ENCODE data around the gene PCDHA1.

PCDHA1 gene

DNA sequence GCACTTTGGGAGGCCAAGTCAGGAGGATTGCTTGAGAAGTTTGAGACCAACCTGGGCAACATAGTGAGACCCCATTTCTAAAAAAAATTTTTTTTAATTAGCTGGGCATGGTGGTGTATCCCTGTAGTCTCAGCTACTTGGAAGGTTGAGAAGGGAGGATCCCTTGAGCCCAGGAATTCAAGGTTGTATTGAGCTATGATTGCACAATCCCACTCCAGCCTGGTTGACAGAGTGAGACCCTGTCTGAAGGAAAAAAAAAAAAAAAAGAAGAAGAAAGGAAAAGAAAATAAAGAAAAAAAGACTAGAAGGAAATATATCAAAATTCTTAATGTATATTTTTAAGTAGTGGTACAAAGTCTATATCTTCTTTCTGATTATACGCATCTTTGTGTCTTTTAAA is 236.4 kb downstream of the PCDHA1 start:
- TF ChIP-seq SIN3A (IDR thresholded peaks at IDR 0.05; ENCODE audit: borderline replicate concordance, insufficient read depth, low read length), result no peak
- TF ChIP-seq FOXP2 (optimal IDR thresholded peaks at IDR 0.05; ENCODE audit: borderline replicate concordance, extremely low read depth, extremely low read length, insufficient read depth), result no peak
- TF ChIP-seq, protein P1, sequence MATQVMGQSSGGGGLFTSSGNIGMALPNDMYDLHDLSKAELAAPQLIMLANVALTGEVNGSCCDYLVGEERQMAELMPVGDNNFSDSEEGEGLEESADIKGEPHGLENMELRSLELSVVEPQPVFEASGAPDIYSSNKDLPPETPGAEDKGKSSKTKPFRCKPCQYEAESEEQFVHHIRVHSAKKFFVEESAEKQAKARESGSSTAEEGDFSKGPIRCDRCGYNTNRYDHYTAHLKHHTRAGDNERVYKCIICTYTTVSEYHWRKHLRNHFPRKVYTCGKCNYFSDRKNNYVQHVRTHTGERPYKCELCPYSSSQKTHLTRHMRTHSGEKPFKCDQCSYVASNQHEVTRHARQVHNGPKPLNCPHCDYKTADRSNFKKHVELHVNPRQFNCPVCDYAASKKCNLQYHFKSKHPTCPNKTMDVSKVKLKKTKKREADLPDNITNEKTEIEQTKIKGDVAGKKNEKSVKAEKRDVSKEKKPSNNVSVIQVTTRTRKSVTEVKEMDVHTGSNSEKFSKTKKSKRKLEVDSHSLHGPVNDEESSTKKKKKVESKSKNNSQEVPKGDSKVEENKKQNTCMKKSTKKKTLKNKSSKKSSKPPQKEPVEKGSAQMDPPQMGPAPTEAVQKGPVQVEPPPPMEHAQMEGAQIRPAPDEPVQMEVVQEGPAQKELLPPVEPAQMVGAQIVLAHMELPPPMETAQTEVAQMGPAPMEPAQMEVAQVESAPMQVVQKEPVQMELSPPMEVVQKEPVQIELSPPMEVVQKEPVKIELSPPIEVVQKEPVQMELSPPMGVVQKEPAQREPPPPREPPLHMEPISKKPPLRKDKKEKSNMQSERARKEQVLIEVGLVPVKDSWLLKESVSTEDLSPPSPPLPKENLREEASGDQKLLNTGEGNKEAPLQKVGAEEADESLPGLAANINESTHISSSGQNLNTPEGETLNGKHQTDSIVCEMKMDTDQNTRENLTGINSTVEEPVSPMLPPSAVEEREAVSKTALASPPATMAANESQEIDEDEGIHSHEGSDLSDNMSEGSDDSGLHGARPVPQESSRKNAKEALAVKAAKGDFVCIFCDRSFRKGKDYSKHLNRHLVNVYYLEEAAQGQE (IDR thresholded peaks at IDR 0.05; ENCODE audit: insufficient read depth in 1 of 2, low read depth in 2 of 2, low read length in 2 of 2), result no peak
- no peak for TF ChIP-seq POLR2AphosphoS5 (IDR thresholded peaks at IDR 0.05; ENCODE audit: low read depth, low read length)
- TF ChIP-seq TAF1 (IDR thresholded peaks at IDR 0.05; ENCODE audit: borderline replicate concordance, insufficient read depth, low read length), result no peak

DNA sequence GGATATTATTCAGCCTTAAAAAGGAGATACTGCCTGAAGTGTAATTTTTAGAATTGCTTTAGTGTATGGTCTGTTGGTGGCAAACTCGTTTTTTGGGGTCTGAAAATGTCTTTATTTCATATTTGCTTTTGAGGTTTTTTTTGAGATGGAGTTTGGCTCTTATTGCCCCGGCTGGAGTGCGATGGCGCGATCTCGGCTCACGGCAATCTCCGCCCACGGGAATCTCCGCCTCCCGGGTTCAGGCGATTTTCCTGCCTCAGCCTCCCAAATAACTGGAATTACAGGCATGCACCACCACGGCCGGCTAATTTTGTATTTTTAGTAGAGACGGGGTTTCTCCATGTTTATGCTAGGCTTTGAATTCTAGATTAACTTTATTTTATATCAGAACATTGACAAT is 245.1 kb downstream of the PCDHA1 start:
- no peak for TF ChIP-seq TAF1 (IDR thresholded peaks at IDR 0.05; ENCODE audit: borderline replicate concordance, insufficient read depth, low read length)
- no peak for TF ChIP-seq FOXP2 (optimal IDR thresholded peaks at IDR 0.05; ENCODE audit: borderline replicate concordance, extremely low read depth, extremely low read length, insufficient read depth)
- no peak for TF ChIP-seq POLR2AphosphoS5 (IDR thresholded peaks at IDR 0.05; ENCODE audit: low read depth, low read length)
- TF ChIP-seq, protein P1 (IDR thresholded peaks at IDR 0.05; ENCODE audit: insufficient read depth in 1 of 2, low read depth in 2 of 2, low read length in 2 of 2), result no peak
- no peak for TF ChIP-seq SIN3A (IDR thresholded peaks at IDR 0.05; ENCODE audit: borderline replicate concordance, insufficient read depth, low read length)

DNA sequence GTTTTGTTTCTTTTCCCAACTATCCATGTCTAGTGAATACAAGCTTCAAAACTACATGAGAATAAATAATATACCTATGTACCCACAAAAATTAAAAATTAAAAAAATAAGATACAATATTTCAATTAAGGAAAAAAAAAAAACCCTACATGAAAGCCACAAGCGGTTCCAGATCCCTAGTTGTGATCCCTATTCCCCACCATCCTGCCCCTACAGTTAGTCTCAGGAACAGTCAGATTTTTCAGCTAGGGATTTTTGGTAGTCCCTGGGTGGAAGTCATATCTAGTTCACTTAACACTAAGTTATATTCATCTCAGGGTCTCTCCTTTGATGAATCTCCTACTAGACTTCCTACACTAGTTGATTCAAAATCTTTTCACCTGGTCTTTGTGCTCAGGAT is 246.7 kb downstream of the PCDHA1 start:
- TF ChIP-seq FOXP2 (optimal IDR thresholded peaks at IDR 0.05; ENCODE audit: borderline replicate concordance, extremely low read depth, extremely low read length, insufficient read depth) (no peak), TAF1 (IDR thresholded peaks at IDR 0.05; ENCODE audit: borderline replicate concordance, insufficient read depth, low read length) (no peak), POLR2AphosphoS5 (IDR thresholded peaks at IDR 0.05; ENCODE audit: low read depth, low read length) (no peak), SIN3A (IDR thresholded peaks at IDR 0.05; ENCODE audit: borderline replicate concordance, insufficient read depth, low read length) (no peak)
- TF ChIP-seq, protein P1 (IDR thresholded peaks at IDR 0.05; ENCODE audit: insufficient read depth in 1 of 2, low read depth in 2 of 2, low read length in 2 of 2), result no peak

DNA sequence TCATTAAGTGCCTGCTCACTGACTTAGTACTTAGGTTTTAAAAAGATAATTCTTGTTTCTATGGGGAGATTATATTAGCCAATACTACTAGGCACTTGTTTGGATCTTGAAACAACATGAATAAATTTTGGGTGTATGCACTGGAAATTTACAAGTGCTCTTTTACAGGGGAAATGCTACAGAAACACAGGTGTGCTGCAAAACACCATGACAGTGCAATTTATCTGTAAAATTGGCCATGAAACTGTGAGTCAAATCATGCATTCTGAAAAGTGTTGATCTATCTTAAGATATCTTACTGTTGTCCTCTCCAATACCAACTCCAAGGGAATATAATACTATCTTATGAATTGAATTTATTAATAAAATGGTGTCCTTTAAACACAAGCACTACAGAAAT is 253.1 kb downstream of the PCDHA1 start:
- TF ChIP-seq, protein P1 (IDR thresholded peaks at IDR 0.05; ENCODE audit: insufficient read depth in 1 of 2, low read depth in 2 of 2, low read length in 2 of 2), result no peak
- no peak for TF ChIP-seq FOXP2 (optimal IDR thresholded peaks at IDR 0.05; ENCODE audit: borderline replicate concordance, extremely low read depth, extremely low read length, insufficient read depth)
- TF ChIP-seq POLR2AphosphoS5 (IDR thresholded peaks at IDR 0.05; ENCODE audit: low read depth, low read length), result no peak
- TF ChIP-seq SIN3A (IDR thresholded peaks at IDR 0.05; ENCODE audit: borderline replicate concordance, insufficient read depth, low read length), result no peak
- no peak for TF ChIP-seq TAF1 (IDR thresholded peaks at IDR 0.05; ENCODE audit: borderline replicate concordance, insufficient read depth, low read length)

DNA sequence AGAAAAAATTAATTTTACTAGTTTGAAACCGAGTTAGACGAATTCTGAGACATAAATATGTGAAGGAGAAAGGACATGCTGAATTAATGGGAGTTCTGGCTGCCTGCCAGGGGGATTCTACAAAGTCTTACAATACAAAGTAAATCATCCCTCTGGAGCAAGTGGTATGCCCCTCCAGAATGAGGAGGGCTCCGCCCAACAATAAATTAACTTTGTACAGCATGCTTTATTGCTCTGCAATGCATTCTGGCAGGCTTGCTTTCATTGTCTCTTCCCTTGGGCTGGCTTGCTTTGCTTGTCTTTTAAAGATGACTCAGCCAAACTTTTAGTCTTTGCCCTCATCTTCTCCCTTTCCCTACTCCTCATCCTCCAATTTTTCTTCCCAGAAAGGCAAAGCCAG is 253.6 kb downstream of the PCDHA1 start:
- TF ChIP-seq TAF1 (IDR thresholded peaks at IDR 0.05; ENCODE audit: borderline replicate concordance, insufficient read depth, low read length) (no peak), FOXP2 (optimal IDR thresholded peaks at IDR 0.05; ENCODE audit: borderline replicate concordance, extremely low read depth, extremely low read length, insufficient read depth) (no peak), SIN3A (IDR thresholded peaks at IDR 0.05; ENCODE audit: borderline replicate concordance, insufficient read depth, low read length) (no peak), POLR2AphosphoS5 (IDR thresholded peaks at IDR 0.05; ENCODE audit: low read depth, low read length) (no peak)
- TF ChIP-seq, protein P1 (IDR thresholded peaks at IDR 0.05; ENCODE audit: insufficient read depth in 1 of 2, low read depth in 2 of 2, low read length in 2 of 2), result no peak
